Right lung (tissue), 5 donors: ENCODE results near the gene RINT1. TPM values are rescaled to one million over a fixed set of nuclear protein-coding genes. Genes with fewer than 3 reads are reported as not detected.
A peak's percentile ranks its signal among the peaks of the same experiment; 100 is the strongest.

Experiments
- DNase-seq, 2 donors: peaks; one replicate each; pipeline ENCODE4 v3.0.0-alpha.2; 2013
- polyA plus RNA-seq, 5 donors: library from polyadenylated mRNA; unstranded; fragments of 120-200 nt; gene quantifications; one replicate each; pipeline versions ENCODE4 v1.2.1 to v1.2.3, GENCODE V29; 2013; ENCODE audit warnings: inconsistent platforms in 1 of 5, low replicate concordance in 1 of 5; ENCODE audit not compliant: insufficient read length in 5 of 5, insufficient read depth in 1 of 5

The RINT1 gene
- polyA plus RNA-seq, 5 donors: 22.4 to 35.2 (median 32.9) TPM

- no peak for DNase-seq
Measured at GRCh38 chr7:105530126-105530525, 1.9 kb upstream of the RINT1 start.

DNA sequence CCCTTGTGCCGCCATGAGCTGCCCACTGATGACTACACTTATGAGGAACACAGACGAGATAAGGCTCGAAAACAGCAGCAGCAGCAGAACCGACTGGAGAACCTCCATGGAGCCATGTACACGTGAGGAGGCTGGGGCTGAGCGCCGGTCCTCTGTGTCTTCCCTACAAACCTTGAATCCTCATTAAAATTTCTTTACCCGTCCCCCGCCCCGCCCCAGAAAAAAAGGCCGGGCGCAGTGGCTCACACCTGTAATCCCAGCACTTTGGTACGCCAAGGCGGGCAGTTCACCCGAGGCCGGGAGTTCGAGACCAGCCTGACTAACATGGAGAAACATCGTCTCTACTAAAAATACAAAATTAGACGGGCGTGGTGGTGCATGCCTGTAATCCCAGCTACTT is 1.5 kb upstream of the RINT1 start:
- no peak for DNase-seq

- no peak for DNase-seq
Measured at GRCh38 chr7:105532709-105533460, 884 bp downstream of the RINT1 start.

GRCh38 chr7:105538339-105538738 is 6.3 kb downstream of the RINT1 start:
- no peak for DNase-seq

GRCh38 chr7:105559926-105560325 is 27.9 kb downstream of the RINT1 start:
- DNase-seq: no peak

DNA sequence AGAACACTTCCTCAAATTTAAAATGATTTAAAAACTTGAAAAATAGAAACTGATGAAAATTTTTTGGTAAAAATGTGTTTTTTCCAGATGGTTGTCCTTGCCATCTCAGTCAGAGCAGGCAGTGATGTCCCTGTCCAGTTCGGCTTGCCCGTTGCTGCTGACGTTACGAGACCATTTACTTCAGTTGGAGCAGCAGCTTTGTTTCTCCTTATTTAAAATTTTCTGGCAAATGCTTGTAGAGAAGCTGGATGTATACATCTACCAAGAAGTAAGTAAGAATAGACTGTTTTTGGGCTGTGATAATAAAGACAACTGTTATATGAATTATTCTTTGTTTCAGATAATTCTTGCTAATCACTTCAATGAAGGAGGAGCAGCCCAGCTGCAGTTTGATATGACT is 33.2 kb downstream of the RINT1 start:
- no peak for DNase-seq

DNA sequence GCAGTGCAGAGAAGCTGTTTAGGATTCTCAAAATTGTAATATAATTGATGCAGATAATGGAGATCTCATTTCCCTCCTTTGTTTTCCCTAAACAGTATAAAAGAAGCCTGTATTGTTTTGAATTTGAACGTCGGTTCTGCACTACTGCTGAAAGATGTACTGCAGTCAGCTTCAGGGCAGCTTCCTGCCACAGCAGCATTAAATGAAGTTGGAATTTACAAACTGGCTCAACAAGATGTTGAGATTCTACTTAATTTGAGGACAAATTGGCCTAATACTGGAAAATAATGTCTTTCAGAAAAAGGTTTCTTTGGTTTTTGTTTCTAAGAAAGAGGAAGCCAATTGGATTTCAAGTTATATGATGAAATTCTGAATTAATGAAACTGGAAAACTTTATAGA is 35.0 kb downstream of the RINT1 start:
- DNase-seq: no peak

DNA sequence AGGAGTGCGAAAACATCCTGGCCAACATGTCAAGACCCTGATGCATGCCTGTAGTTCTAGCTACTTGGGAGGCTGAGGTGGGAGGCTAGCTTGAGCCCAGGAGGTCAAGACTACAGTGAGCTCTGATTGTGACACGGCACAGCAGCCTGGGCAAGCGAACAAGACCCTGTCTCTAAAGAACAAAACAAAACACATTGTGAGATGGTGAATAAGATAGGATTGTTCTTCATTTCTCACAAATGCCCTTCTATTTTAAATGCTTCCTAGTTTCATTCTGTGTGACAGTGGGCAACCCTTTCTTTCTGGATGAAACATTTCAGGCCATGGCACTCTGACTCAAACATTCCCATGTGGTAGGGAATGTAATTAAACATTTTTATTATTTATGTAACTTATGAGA is 35.8 kb downstream of the RINT1 start:
- DNase-seq: no peak

GRCh38 chr7:105571891-105572290 is 39.9 kb downstream of the RINT1 start:
- DNase-seq: no peak

DNA sequence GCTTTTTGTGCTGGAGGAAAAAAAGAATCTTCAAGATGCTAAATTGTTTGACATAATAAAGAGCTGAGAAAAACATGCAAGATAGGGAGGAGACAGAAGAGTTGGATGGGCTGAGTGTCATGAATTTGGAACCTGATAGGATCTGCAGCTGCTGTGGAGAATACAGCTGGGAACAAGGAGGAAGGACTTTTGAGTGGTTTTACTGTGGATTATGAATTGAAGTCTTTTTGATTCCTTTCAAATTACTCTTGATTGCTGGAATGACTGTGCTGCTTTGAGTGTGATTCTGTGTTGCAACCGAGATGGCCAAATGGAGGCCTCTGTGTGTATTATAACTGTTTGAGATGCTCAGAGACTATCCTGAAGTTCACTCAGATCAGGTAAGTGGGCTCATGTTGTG is 45.2 kb downstream of the RINT1 start:
- peak; percentile 40 to 47 for DNase-seq

DNA sequence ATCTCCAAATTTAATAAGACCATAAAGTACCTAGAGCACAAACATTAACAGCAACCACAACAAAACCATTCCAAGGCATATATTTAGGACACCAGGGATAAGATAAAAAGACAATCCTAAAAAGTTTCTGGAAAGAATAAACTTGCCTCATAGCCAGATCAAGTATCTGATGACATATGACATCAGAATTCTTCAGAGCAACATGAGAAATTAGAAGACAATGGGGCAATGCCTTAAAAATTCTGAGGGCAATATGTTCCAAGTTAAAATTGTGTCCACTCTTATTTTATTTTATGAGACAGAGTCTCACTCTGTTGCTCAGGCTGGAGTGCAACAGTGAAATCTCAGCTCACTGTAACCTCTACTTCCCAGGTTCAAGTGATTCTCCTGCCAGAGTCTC is 46.5 kb downstream of the RINT1 start:
- DNase-seq: no peak

GRCh38 chr7:105580022-105580740 is 48.2 kb downstream of the RINT1 start:
- DNase-seq: no peak

- peak; percentile 47 to 58 for DNase-seq
Measured at GRCh38 chr7:105581066-105581811, 49.2 kb downstream of the RINT1 start, which contains the start of gene EFCAB10. Gene EFCAB10 (minus strand): TSS chr7:105581493. CDS start chr7:105581463, 30 bp downstream.

DNA sequence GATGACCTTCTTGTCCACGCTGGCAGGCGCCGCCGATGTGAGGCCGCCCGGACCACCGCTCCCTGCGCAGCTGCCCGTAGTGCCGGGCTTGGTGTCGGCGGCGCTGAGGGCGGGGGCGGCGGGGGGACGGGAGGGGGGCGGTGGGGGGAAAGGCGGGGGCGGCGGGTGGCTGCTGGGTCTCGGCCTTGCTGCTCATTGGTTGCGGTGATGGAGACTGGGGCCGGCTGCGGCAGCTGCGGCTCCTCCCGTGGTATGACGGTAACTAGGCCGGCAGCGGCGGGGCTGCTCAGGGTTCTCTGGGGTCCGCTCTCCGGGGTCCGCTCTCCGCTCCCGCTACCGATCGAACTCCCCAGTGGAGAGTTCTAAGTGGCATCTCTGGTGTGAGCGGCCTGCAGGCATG is 51.1 kb downstream of the RINT1 start:
- no peak for DNase-seq

GRCh38 chr7:105584165-105584564 is 52.2 kb downstream of the RINT1 start:
- no peak for DNase-seq

DNA sequence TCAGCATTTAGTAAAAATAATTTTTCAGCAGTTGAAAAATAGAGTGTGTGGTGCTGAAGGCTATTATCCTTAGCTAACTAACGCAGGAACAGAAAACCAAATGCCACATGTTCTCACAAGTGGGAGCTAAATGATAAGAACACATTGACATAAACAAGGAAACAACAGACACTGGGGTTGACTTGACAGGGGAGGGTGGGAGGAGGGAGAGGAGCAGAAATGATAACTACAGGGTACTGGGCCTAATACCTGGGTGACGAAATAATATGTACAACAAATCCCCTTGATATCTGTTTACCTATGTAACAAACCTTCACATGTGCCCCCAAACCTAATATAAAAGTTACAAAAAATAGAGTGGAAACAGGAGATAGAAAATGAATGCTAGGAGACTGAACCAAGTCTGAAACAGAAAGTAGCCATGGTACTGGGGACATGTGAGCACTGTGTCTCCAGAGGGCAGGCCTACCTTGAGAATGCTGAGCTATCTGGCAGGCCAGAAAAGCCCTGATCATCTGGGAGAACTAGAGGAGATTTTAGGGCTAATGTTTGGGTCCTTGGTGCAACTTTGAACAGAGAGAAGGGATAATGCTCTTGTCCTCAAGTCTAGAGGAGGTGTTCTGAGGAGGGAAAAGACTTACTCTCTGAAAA is 54.0 kb downstream of the RINT1 start:
- DNase-seq: no peak

DNA sequence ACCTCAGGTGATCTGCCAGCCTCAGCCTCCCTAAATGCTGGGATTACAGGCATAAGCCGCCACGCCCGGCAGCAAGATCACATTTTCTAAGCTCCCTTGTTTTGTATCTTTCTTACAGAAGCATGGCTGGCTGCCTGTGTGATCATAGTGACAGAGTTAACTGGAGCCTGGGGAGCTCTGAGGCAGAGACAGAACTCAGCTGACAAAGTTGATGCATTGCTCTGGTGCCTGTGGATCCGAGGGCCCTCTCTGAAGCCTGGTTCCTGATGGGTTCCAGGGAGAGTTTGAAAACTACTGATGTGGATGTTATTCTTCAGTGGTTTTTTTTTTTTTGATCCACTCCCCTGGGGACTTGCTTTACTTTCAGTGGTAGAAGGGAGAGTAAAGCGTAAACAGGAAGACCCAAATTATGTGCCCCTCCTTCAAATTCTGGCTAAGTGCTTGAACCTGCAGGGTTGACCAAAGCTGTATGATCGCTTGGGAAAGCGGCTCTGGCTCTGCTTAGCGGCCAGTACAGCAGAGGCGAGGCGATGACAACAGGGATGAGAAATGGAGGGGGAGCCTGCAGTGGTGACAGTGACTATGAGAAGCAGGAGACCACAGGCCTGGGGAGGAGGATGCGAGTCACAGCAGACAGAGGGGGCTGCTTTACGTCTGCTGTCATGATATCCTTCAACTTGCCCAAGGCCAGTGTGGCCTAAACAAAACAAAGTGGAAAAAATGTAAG is 56.1 kb downstream of the RINT1 start:
- DNase-seq: no peak

- DNase-seq: peak; percentile 38 to 55
Measured at GRCh38 chr7:105589356-105590077, 57.5 kb downstream of the RINT1 start.

GRCh38 chr7:105590793-105591192 is 58.8 kb downstream of the RINT1 start:
- DNase-seq: no peak

- DNase-seq: no peak
Measured at GRCh38 chr7:105591522-105591921, 59.5 kb downstream of the RINT1 start.

DNA sequence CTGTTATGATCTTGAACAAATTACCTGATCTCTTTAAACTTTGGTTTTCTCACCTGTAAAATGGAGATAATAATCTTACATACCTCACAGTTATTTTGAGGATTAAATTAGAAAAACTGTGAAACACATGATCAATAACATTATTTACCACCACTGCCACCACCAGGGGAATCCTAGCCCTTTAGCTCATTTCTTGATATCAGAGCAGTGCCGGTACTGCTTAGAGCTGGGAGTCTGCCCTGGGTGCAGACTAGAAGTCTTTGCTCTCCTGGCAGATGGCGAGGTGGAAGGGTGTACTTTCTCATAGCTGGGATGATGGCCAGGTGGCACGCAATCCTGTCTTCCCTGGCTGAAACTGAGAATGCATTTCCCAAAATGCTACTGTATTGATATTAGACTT is 62.0 kb downstream of the RINT1 start:
- no peak for DNase-seq
